Endodermal cell (in vitro differentiated cells): ENCODE measurements around the gene RBMS1. TPM values are rescaled to one million over a fixed set of nuclear protein-coding genes. Genes with fewer than 3 reads are reported as not detected.

Experiments used
- DNase-seq: peaks from one replicate; pipeline ENCODE4 v3.0.0-alpha.2; 2017
- H3K27ac ChIP-seq: 2 replicates; pipeline ENCODE4 v1.5.1; 2013; ENCODE audit warnings: mild to moderate bottlenecking, low read depth, low read length, moderate library complexity
- H3K27me3 ChIP-seq: 2 replicates; pipeline ENCODE4 v1.6.1; 2013; ENCODE audit warnings: mild to moderate bottlenecking, low read length, moderate library complexity; ENCODE audit not compliant: insufficient read depth, control insufficient read depth, poor library complexity, severe bottlenecking
- H3K36me3 ChIP-seq: 2 replicates; pipeline ENCODE4 v1.7.0; 2013; ENCODE audit warnings: mild to moderate bottlenecking, low read length, moderate library complexity; ENCODE audit not compliant: control insufficient read depth, insufficient read depth
- H3K4me1 ChIP-seq: one replicate; pipeline ENCODE4 v1.7.0; 2013; ENCODE audit warnings: low read length; ENCODE audit not compliant: control insufficient read depth, insufficient read depth
- H3K4me3 ChIP-seq: 2 replicates; pipeline ENCODE4 v1.5.1; 2013; ENCODE audit warnings: mild to moderate bottlenecking, low read length, moderate library complexity
- H3K9ac ChIP-seq: 2 replicates; pipeline ENCODE4 v1.6.1; 2013; ENCODE audit warnings: mild to moderate bottlenecking, low read length, moderate library complexity; ENCODE audit not compliant: poor library complexity, severe bottlenecking; ENCODE audit errors: extremely low read depth
- H3K9me3 ChIP-seq: 2 replicates; pipeline ENCODE4 v1.6.1; 2013; ENCODE audit warnings: mild to moderate bottlenecking, low read length, moderate library complexity; ENCODE audit not compliant: control insufficient read depth
- H3K27ac Mint-ChIP-seq: 2 replicates; pipeline ENCODE4 v1.8.0; 2020; ENCODE audit warnings: mixed read lengths
- H3K27me3 Mint-ChIP-seq: 2 replicates; pipeline ENCODE4 v1.8.0; 2021; ENCODE audit warnings: mild to moderate bottlenecking, mixed read lengths; ENCODE audit not compliant: insufficient read depth
- H3K36me3 Mint-ChIP-seq: 2 replicates; pipeline ENCODE4 v1.8.0; 2020; ENCODE audit warnings: low read depth, mixed read lengths
- H3K4me1 Mint-ChIP-seq: 2 replicates; pipeline ENCODE4 v1.8.0; 2020; ENCODE audit warnings: mixed read lengths
- H3K4me3 Mint-ChIP-seq: 2 replicates; pipeline ENCODE4 v1.8.0; 2020; ENCODE audit warnings: mild to moderate bottlenecking, moderate library complexity, mixed read lengths
- H3K9me3 Mint-ChIP-seq: 2 replicates; pipeline ENCODE4 v1.8.0; 2020; ENCODE audit warnings: mild to moderate bottlenecking, mixed read lengths
- WGBS, 2 experiments: methylation state at CpG; one replicate each; pipeline versions ENCODE4 v1.1.5 to v1.1.7; 2013; ENCODE audit warnings: missing lambda C conversion rate in 2 of 2, mixed read lengths in 1 of 2; ENCODE audit not compliant: insufficient coverage in 1 of 2, insufficient read length in 1 of 2; 5-methylcytosine and 5-hydroxymethylcytosine counted together
- total RNA-seq, 2 donors: library from RNA; stranded (reverse); fragmentation: NEBNext Ultra II Directional in 1 of 2; extraction: Animal tissue kit (Norgen Biotek cat#: 25700) in 1 of 2; gene quantifications; 2 replicates in 1 of 2; 3 replicates in 1 of 2; pipeline ENCODE4 v1.2.1, GENCODE V29; 2021
- TF ChIP-seq, protein P1 (sequence below): fragments of 200-600 bp; sonication (generic); conservative IDR thresholded peaks from 2 replicates; pipeline ENCODE4 v1.5.0; 2021; ENCODE audit warnings: antibody characterized with exemption, mild to moderate bottlenecking

The RBMS1 gene
- total RNA-seq, 2 donors from 2014 or later: 90.7 to 124 TPM

DNA sequence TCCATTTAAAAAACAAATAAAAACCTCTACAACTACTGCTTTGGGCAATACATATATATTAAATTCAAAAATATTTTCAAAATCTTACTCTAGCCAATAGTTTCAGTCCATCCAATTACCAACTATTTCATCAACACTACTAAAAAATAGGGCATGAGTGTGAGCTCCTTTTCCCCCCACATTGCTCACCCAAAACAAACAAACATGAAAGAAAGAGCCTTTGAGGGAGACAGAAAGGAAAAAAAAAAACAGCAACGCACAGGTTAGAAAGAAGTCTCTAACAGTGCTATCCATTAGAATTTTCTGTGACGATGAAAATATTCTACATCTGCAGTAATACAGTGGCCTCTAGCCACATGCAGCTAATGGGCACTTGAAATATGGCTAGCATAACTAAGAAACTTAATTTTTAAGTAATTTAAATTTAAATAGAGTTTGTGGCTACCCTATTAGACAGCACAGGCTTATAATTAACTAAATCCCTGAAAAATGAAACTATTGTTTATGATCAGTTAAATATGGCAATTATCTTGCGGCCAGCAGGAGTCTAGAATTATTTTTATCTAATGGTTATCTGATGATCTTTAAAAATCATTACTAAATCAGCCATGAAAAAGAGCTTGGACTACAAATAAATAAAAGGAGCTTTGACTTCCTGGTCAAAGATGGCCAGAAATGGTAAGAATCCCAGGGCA lies 59.2 kb downstream of the RBMS1 start:
- Histone ChIP-seq H3K9me3 (peaks cover 15% of the 10 kb centered on the region), H3K4me1 (no peaks in the 10 kb centered on the region), H3K4me3 (no peak overlapping the region), H3K27me3 (no peaks in the 10 kb centered on the region), H3K36me3 (peaks cover 26% of the 10 kb centered on the region), H3K9ac (no peak overlapping the region), H3K27ac (no peak overlapping the region)
- no peak overlapping the region for H3K27ac Mint-ChIP-seq
- no peak overlapping the region for H3K4me3 Mint-ChIP-seq
- H3K9me3 Mint-ChIP-seq: peaks cover 16% of the 10 kb centered on the region
- H3K36me3 Mint-ChIP-seq: peaks cover 32% of the 10 kb centered on the region
- no peak for DNase-seq
- 100% methylated on average over 3 of the region's 3 CpGs; no CpG with 5 or more reads in 1 of the 2 experiments for WGBS, 2 experiments
- H3K4me1 Mint-ChIP-seq: peaks cover 18% of the 10 kb centered on the region
- no peaks in the 10 kb centered on the region for H3K27me3 Mint-ChIP-seq
- TF ChIP-seq, protein P1, sequence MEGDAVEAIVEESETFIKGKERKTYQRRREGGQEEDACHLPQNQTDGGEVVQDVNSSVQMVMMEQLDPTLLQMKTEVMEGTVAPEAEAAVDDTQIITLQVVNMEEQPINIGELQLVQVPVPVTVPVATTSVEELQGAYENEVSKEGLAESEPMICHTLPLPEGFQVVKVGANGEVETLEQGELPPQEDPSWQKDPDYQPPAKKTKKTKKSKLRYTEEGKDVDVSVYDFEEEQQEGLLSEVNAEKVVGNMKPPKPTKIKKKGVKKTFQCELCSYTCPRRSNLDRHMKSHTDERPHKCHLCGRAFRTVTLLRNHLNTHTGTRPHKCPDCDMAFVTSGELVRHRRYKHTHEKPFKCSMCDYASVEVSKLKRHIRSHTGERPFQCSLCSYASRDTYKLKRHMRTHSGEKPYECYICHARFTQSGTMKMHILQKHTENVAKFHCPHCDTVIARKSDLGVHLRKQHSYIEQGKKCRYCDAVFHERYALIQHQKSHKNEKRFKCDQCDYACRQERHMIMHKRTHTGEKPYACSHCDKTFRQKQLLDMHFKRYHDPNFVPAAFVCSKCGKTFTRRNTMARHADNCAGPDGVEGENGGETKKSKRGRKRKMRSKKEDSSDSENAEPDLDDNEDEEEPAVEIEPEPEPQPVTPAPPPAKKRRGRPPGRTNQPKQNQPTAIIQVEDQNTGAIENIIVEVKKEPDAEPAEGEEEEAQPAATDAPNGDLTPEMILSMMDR: no peak

DNA sequence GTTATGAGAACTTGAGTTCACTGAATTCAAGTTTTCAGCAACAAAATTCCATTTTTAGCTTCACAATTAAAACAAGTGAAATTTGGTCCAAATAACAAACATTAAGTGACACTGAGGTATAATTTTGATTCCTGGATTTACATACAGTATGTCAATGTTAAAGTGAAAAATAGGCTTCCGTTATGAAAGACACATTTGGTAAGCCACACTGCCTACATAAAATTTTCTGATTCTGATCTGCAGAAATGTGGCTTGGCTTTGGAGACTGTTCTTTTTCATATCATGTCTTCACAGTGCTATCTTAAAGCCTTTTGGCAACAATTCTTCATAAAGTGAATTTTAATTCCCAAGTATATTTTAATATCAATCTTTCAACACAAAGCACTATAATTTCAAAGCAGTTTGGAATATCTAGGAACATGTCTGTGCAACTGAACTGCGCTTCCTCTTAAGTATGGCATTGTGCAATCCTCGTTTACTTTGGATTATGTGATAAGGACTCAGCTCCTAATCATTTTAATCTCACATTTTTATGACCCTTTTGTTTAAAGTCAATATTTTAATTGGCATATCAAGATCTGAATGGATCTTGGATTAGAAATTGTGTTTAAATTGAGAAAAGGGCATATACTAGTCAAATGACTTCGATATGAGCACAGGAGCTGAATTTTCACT lies 60.0 kb downstream of the RBMS1 start:
- TF ChIP-seq, protein P1: no peak
- Mint-ChIP-seq H3K36me3 (peaks cover 30% of the 10 kb centered on the region), H3K27ac (no peak overlapping the region), H3K4me3 (no peak overlapping the region), H3K9me3 (peaks cover 15% of the 10 kb centered on the region), H3K4me1 (peaks cover 18% of the 10 kb centered on the region), H3K27me3 (no peaks in the 10 kb centered on the region)
- no peaks in the 10 kb centered on the region for H3K4me1 ChIP-seq
- H3K27ac ChIP-seq: no peak overlapping the region
- 89 to 97% methylated on average over 3 to 4 of the region's 4 CpGs for WGBS, 2 experiments
- H3K36me3 ChIP-seq: peaks cover 28% of the 10 kb centered on the region
- no peak for DNase-seq
- peaks cover 15% of the 10 kb centered on the region for H3K9me3 ChIP-seq
- H3K4me3 ChIP-seq: peak overlapping the region; percentile 19
- no peak overlapping the region for H3K9ac ChIP-seq
- H3K27me3 ChIP-seq: no peaks in the 10 kb centered on the region

DNA sequence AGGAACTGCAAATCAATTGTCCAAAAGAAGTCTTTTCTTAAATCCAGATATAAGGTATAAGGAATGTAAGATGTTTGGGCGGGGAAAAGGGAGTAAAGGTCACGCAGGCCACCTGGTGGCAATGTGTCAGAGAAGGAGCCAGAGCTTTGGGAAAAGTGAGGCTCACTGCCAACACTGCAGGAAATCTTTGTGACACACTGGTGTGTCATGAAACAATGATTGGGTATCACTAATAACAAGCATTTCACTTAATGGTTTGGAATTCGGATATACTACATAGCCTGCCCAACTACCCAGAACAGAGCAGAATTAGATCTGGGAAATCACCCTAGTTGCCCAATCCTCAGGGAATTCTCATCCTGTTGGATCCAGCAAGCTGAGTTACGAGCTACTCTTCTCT lies 61.0 kb downstream of the RBMS1 start:
- peaks cover 26% of the 10 kb centered on the region for H3K36me3 Mint-ChIP-seq
- peaks cover 12% of the 10 kb centered on the region for H3K4me1 Mint-ChIP-seq
- peak overlapping the region; percentile 85 for H3K27ac Mint-ChIP-seq
- Histone ChIP-seq H3K36me3 (peaks cover 36% of the 10 kb centered on the region), H3K27me3 (no peaks in the 10 kb centered on the region), H3K9me3 (peaks cover 15% of the 10 kb centered on the region), H3K9ac (no peak overlapping the region), H3K4me1 (no peaks in the 10 kb centered on the region), H3K4me3 (no peak overlapping the region), H3K27ac (no peak overlapping the region)
- H3K9me3 Mint-ChIP-seq: peaks cover 8% of the 10 kb centered on the region
- WGBS, 2 experiments: 87 to 92% methylated on average over 4 of the region's 4 CpGs
- TF ChIP-seq, protein P1: peak; percentile 67
- H3K27me3 Mint-ChIP-seq: no peaks in the 10 kb centered on the region
- peak; percentile 61 for DNase-seq
- no peak overlapping the region for H3K4me3 Mint-ChIP-seq
